Epithelial cell of proximal tubule (primary cell): Measurements from ENCODE around the gene METAP1D. TPM values are rescaled to one million over a fixed set of nuclear protein-coding genes. Genes with fewer than 3 reads are reported as not detected.

Experiments
- DNase-seq: peaks from one replicate; pipeline ENCODE4 v3.0.0-alpha.2; 2011; ENCODE audit warnings: low read depth
- H3K4me3 ChIP-seq: 2 replicates; pipeline ENCODE4 v1.5.1; 2011; ENCODE audit warnings: low read depth, mild to moderate bottlenecking, low read length
- total RNA-seq: library from RNA; depleted of rRNA; stranded (reverse); fragments of >200 nt; gene quantifications from 2 replicates; pipeline ENCODE4 v1.2.3, GENCODE V29; 2015
- TF ChIP-seq, protein P1 (sequence below): conservative IDR thresholded peaks from 2 replicates; pipeline ENCODE4 v1.5.1; 2012; ENCODE audit warnings: low read depth, mild to moderate bottlenecking, low read length

The METAP1D gene
- total RNA-seq, 1 donor from 2014 or later = 5.5 TPM

DNA sequence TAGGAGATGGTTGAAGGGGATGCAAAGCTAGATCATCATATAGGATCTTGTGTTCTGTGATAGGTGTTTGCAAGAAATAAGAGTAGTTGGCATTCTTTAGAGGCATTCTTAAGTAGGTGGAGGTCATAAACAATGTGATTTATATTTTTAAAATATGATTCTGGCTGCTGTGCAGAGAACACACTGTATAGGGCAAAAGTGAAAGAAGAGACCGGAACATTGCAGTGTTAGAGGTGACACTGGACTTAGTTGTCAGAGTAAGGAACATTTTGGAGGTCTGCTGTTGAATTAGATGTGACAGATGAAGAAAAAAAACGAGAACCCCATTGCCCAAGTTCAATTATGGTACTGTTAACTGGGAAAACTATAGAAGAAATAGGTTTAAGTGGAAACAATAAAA lies 39.8 kb upstream of the METAP1D start:
- DNase-seq = no peak
- TF ChIP-seq, protein P1, sequence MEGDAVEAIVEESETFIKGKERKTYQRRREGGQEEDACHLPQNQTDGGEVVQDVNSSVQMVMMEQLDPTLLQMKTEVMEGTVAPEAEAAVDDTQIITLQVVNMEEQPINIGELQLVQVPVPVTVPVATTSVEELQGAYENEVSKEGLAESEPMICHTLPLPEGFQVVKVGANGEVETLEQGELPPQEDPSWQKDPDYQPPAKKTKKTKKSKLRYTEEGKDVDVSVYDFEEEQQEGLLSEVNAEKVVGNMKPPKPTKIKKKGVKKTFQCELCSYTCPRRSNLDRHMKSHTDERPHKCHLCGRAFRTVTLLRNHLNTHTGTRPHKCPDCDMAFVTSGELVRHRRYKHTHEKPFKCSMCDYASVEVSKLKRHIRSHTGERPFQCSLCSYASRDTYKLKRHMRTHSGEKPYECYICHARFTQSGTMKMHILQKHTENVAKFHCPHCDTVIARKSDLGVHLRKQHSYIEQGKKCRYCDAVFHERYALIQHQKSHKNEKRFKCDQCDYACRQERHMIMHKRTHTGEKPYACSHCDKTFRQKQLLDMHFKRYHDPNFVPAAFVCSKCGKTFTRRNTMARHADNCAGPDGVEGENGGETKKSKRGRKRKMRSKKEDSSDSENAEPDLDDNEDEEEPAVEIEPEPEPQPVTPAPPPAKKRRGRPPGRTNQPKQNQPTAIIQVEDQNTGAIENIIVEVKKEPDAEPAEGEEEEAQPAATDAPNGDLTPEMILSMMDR = no peak
- H3K4me3 ChIP-seq = no peak overlapping the region

DNA sequence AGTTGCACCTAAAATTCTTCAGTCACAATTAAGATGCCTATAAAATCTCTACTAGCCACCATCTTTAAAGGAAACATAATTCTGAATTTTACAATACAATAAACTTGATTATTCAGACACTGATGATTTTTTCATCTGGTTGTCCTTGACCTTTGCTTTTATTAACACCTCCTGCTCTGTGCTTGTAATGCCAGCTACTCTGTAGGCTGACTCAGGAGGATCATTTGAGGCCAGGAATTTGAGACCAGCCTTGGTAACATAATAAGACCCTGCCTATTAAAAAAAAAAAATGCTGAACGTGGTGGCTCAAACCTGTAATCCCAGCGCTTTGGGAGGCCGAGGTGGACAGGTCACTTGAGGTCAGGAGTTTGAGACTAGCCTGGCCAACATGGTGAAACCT lies 39.2 kb upstream of the METAP1D start:
- TF ChIP-seq, protein P1 = no peak
- no peak for DNase-seq
- H3K4me3 ChIP-seq = no peak overlapping the region

DNA sequence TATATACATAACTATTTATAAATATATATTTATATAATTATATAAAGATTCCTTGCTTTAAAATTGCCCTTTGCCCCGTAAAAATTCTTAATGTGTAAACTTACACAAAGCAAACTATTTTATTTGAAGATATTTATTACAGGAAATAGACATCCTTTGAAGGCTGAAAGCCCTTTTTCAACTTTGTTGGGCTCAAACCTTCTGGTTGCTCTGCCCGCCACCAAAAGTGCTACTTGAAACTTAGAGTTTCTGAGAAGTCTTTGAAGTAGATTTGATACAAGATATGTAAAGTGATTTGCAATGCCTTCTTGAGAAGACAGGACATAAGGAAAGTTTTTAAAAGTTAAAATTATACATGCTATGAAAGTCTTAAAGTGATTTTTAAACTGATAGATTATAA lies 36.6 kb upstream of the METAP1D start:
- no peak overlapping the region for H3K4me3 ChIP-seq
- TF ChIP-seq, protein P1 = no peak

DNA sequence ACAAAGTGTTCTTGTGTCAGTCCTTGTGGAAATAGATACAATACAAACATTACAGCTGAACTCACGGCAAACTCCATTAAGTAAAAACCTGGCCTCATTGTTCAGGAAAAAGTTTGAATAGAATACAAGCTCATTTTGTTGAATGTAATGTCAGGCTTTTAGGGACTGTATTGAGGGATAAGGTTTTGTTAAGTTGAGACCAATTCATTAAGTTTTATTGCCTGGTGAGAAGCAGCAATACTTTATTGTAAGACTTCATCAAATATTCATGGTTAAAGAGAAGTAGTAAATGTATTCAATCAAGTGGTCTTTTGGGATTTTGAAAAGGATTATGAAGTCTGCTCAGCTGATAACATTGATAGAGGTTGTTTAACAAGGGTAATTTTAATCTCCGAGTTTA lies 35.4 kb upstream of the METAP1D start:
- DNase-seq = no peak
- H3K4me3 ChIP-seq = no peak overlapping the region
- TF ChIP-seq, protein P1 = no peak

More for the DNA sequence above, 36.6 kb upstream of the METAP1D start:
- DNase-seq = no peak

DNA sequence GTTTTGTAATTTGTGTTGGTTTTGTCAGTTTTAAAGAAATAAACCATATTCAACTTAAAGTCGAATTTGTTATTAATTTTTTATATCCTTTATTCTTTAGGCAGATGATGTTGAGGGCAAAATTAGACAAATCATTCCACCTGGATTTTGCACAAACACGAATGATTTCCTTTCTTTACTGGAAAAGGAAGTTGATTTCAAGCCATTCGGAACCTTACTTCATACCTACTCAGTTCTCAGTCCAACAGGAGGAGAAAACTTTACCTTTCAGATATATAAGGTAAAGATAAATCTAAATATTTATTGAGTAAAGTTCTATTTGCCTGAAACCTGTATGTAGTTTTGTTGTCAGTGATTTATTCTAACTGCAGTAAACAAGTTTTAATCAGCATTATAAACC lies 34.5 kb upstream of the METAP1D start:
- H3K4me3 ChIP-seq = no peak overlapping the region
- no peak for DNase-seq
- TF ChIP-seq, protein P1 = no peak

DNA sequence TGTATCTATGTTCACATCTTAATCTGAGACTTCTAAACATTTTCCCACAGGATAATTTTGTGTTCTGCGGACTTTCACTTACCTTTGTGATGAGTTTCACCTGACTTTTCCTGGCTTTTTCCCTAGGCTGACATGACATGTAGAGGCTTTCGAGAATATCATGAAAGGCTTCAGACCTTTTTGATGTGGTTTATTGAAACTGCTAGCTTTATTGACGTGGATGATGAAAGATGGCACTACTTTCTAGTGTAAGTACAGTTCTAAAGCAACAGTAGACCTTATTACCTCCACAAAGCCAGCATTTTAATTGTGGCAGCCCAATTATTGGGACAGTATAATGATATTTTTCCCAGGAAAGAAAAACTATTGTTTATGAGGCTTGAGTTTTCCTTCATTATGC lies 34.1 kb upstream of the METAP1D start:
- no peak overlapping the region for H3K4me3 ChIP-seq
- TF ChIP-seq, protein P1 = no peak
- DNase-seq = no peak

DNA sequence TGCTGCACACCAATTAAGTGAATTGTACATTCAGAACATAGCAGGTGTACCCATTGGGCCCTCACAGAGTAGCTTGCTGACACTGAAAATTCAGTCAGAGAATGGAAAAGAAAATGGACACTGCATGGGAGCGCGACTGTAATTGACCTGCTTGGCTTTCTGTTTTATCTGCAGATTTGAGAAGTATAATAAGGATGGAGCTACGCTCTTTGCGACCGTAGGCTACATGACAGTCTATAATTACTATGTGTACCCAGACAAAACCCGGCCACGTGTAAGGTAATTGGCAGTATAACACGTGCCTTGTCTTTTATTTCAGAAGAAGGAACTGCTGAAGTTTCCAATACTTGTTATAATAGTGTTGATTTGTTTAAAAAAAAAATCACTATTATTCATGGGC lies 33.5 kb upstream of the METAP1D start:
- TF ChIP-seq, protein P1 = no peak
- H3K4me3 ChIP-seq = no peak overlapping the region
- no peak for DNase-seq
